Activated naive CD4-positive, alpha-beta T cell (primary cell): ENCODE data around the gene LARP4B.

Experiments
- DNase-seq, 4 experiments: peaks; one replicate each; lab custom pipeline; 2025; lab: John Stamatoyannopoulos, UW

The LARP4B gene

GRCh38 chr10:824946-825345 lies 106.6 kb downstream of the LARP4B start:
- no peak for DNase-seq

- DNase-seq = no peak
Observed at GRCh38 chr10:824497-824896, 107.0 kb downstream of the LARP4B start.

DNA sequence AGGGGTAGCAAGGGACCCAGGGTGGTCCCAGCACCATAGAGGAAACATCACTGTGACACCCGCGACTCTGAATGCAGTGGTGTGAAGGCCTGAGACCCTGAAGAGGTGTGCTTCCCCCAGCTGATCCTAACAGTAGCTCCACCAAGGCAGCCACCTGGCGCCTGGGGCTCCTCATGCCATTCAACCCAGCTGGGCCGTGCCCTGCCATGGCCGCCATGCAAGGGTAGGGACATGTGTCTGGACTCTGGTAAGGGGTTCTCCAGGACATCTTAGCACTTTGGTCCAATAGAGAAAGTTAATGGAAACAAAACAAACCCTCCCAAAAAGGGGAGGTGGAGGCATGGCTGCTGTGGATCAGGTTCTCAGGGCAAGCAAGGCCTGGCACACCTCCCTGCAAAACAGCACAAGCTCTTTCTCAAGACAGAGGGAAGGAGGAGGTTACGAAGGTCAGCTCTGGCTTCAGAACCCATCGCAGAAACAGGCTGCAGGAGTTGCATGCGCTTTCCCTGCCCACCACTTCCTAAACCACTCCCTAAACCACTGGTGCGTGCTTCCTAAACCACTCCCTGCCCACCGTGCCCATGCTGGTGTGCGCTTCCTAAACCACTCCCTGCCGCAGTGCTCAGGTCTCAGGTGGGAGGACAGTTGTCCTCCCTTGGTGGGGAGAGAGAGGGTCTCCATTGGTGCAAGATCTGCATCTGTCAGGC lies 108.7 kb downstream of the LARP4B start:
- DNase-seq = no peak

- DNase-seq = no peak
Observed at GRCh38 chr10:822197-822596, 109.3 kb downstream of the LARP4B start.

GRCh38 chr10:821322-821721 lies 110.2 kb downstream of the LARP4B start:
- no peak for DNase-seq

GRCh38 chr10:819816-820215 lies 111.7 kb downstream of the LARP4B start:
- DNase-seq = no peak

DNA sequence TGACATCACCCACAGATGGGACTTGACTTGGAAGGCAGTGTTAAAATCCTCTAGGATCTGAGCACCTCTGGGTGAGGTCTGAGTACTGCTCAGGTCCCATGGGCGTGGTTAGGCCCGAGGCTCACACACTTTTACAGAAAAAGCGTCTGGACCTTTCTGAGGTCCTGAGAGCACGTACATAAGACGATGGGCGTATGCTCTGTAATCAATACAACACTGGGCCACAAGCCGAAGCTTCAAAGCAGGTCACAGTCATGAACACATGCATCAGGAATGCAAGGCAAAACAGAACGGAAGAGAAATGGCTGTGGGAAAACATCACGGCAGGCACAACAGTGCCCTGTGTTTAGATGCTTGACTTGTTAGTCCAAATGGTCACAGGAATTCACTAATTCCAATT lies 112.2 kb downstream of the LARP4B start:
- DNase-seq = no peak

DNA sequence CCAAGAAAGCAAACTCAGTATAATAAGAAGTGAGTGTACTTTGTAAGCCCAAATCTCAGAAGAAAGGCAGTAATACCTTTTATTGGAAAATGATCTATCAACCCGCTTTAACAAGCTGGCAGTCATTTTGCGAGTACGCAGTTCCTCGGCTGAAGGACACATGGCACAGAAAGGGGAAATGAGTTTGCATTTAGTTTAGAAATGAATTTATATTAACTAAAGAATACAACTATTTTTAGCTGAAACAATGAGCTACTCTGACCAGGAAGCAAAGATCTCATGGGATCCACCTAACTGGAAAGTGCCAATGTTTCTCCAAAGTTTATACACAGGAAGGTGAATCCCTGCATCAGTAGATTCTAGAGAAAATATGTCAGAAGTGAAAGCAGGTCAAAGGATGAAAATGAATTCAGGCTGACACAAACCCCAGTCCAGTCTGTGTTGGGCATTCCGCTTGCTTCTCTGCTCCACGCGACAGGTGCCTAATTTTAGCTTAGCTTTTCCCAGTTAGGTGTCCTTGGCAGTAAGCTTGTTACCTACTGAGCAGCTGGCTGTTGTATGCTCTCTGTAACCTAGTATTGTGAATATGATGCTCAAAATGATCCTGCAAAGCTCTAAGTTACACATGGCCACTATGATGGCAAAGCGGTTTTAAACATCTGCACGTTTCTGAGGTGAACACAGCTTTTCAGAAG lies 112.8 kb downstream of the LARP4B start:
- DNase-seq = no peak

GRCh38 chr10:818010-818409 lies 113.5 kb downstream of the LARP4B start:
- DNase-seq = no peak

- no peak for DNase-seq
Observed at GRCh38 chr10:817371-817770, 114.1 kb downstream of the LARP4B start.

- DNase-seq = no peak
Observed at GRCh38 chr10:816958-817357, 114.5 kb downstream of the LARP4B start.

DNA sequence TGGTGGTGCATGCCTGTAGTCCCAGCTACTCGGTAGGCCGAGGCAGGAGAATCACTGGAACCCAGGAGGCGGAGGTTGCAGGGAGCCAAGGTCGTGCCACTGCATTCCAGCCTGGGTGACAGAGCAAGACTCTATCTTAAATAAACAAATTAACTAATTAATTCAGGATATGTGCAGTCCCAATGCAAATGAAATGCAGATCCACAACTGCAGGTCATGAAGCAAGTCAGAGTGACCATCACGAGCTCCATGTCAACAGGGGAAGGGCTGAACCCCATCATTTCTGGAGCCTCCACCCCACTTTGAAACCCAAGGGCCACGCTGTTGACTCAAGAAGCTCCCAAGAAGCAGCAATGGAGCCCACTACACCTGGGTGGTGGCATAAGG lies 115.4 kb downstream of the LARP4B start:
- no peak for DNase-seq

DNA sequence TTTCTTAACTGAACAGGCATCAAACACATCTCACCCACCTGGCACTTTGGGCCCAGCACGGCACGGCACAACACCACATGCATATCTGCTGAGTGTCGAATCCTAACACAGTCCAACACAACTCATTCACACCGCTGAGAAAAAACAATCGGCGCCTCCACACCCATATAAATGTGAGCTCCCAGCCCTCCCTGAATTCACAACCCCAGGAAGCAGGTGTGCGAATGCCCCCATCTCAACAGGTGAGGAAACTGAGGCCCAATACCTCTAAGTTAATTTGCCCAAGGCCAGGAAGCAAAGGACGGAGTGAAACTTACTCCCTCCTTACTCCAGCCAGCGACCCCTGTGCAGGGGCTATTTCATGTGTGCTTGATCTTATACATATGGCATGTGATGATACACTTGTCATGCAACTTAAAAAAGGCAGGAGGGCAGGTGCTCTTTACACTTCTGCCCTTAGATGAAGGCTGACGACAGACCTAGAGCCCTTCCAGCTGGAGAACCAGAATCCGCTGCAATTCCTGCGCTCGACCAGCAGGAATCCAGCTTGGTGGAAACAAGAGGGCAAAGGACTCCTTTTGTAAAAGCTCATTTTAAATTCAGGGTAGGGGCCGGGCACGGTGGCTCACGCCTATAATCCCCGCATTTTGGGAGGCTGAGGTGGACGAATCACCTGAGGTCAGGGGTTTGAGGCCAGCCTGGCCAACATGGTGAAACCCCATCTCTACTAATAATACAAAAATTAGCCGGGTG lies 116.0 kb downstream of the LARP4B start:
- no peak for DNase-seq

DNA sequence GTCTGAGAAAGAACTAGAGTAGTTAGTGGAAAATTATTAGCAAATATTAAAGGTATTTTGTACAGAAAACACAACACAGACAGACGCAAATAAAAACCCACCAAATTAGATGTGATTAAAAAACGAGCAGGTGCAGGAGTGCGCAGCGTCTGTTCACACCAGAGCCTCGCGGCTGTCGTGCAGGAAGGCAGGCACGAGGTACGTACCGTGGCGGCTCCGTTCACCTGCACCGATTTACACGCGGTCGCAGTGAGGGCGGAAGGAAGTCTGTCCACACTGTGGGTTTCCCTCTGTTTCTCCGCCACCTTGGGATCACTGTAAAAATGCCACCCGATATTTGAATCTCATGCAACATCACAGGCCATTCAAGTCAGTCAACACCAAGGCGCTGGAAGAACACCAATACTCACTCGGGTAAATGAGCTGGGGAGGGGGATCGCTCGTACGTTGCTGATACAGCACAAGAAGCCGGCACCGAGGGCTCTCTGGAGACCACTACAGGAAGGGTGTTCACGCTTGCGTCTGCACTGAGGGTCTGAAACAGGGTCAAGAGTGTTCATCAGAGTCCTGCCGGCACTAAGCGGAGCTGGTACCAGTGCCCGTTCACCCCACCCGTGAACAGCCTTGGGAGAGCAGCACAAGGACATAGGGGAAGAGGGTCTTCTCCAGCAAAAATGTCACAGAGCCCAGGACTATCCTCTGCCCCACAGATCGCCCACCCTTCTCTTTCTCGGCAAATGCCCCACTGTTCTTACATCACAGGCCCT lies 116.8 kb downstream of the LARP4B start:
- DNase-seq = no peak

GRCh38 chr10:813286-813685 lies 118.2 kb downstream of the LARP4B start:
- DNase-seq = no peak

- DNase-seq = no peak
Observed at GRCh38 chr10:812787-813186, 118.7 kb downstream of the LARP4B start.

- DNase-seq = no peak
Observed at GRCh38 chr10:811379-812175, 119.9 kb downstream of the LARP4B start.

GRCh38 chr10:810351-810846 lies 121.1 kb downstream of the LARP4B start:
- DNase-seq = no peak

DNA sequence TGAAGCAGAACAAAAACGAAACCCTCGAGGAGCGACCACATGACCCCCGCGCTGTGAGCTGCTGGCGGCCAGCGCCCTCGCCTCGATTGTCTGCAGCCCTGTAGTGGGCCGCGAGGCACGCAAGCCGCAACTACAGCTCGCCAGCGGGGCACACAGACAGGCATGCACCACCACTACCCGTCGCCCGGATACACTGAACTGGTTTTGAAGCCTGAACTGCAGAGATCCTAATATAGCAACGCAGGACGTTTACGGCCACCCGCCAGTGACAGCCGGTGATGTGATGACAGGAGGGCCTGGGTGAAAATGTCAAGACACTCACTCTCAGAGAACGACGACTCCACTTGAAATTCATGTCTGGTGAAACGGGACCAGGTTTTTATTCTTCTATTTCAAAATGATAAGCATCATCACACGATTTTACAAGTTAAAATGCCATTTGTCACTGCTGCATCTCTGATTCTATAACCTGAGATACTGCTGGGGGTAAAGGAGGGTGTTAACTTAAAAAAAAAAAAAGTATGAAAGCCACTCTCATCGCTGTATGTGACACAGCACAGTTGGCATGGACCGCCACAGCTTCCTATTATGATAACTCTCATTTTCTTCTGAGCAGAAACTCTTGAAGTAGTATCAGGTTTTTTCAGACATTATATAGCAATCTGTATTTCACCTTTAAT lies 121.7 kb downstream of the LARP4B start:
- DNase-seq = no peak

DNA sequence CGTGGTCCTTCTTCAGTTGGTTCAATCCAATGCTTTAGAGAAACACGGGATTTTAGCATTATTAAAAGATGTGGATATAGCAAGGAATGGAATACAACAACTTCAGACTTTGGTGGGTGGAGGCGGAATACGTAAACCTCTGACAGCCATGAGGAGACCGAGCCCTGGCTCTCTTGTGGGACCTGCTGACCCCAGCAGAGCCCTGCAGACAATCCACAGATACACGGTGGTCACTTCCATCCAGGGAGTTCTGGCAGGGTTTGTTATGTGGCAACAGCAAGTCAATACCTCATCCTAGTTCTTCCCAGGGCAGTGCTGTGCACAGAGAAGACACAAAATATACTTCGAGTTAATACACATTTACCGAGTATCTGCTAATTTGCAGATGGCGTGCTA lies 123.5 kb downstream of the LARP4B start:
- DNase-seq = no peak
